Measurements from ENCODE around the gene SLC7A6.

The SLC7A6 gene

GRCh38 chr16:68257251-68257905, 6.9 kb upstream of the SLC7A6 start:
- no peak for DNase-seq (ENCODE audit: low read depth)

GRCh38 chr16:68257906-68258800, 6.2 kb upstream of the SLC7A6 start:
- DNase-seq (ENCODE audit: low read depth): no peak

GRCh38 chr16:68259007-68259825, 5.1 kb upstream of the SLC7A6 start:
- no peak for DNase-seq (ENCODE audit: low read depth)

- DNase-seq (ENCODE audit: low read depth): no peak
These were observed 683 bp upstream of the SLC7A6 start for GRCh38 chr16:68263559-68264127.

GRCh38 chr16:68265078-68265920, 973 bp downstream of the SLC7A6 start:
- DNase-seq (ENCODE audit: low read depth): peak; percentile 64

GRCh38 chr16:68267612-68268405, 3.5 kb downstream of the SLC7A6 start:
- DNase-seq (ENCODE audit: low read depth): no peak

- no peak for DNase-seq (ENCODE audit: low read depth)
These were observed 5.5 kb downstream of the SLC7A6 start for GRCh38 chr16:68269793-68270192.

- DNase-seq (ENCODE audit: low read depth): no peak
These were observed 6.0 kb downstream of the SLC7A6 start for GRCh38 chr16:68270353-68270752.

- no peak for DNase-seq (ENCODE audit: low read depth)
These were observed 8.3 kb downstream of the SLC7A6 start for GRCh38 chr16:68272507-68273209.

GRCh38 chr16:68273459-68273858, 9.1 kb downstream of the SLC7A6 start:
- no peak for DNase-seq (ENCODE audit: low read depth)

- DNase-seq (ENCODE audit: low read depth): no peak
These were observed 9.6 kb downstream of the SLC7A6 start for GRCh38 chr16:68273896-68274295.

GRCh38 chr16:68274441-68274840, 10.1 kb downstream of the SLC7A6 start:
- no peak for DNase-seq (ENCODE audit: low read depth)

- no peak for DNase-seq (ENCODE audit: low read depth)
These were observed 11.4 kb downstream of the SLC7A6 start for GRCh38 chr16:68275611-68276191.

- no peak for DNase-seq (ENCODE audit: low read depth)
These were observed 11.9 kb downstream of the SLC7A6 start for GRCh38 chr16:68276223-68276622.

- DNase-seq (ENCODE audit: low read depth): no peak
These were observed 15.6 kb downstream of the SLC7A6 start for GRCh38 chr16:68279726-68280558.

GRCh38 chr16:68281368-68282063, 17.2 kb downstream of the SLC7A6 start:
- DNase-seq (ENCODE audit: low read depth): no peak

- no peak for DNase-seq (ENCODE audit: low read depth)
These were observed 17.7 kb downstream of the SLC7A6 start for GRCh38 chr16:68282064-68282452.

GRCh38 chr16:68283346-68283745, 19.0 kb downstream of the SLC7A6 start:
- DNase-seq (ENCODE audit: low read depth): no peak

Measured in GM04504 (cell line).